ENCODE data around the gene NDUFA1.
"Not testable (repeated sequence)": the region's sequence is repeated elsewhere in the genome, so short reads cannot be mapped to it uniquely, and the experiment has no call there.

Gene NDUFA1

GRCh38 chrX:119871599-119872395 is at the start of gene NDUFA1, which contains the start of gene RNF113A:
Gene NDUFA1, plus strand, starts transcription at chrX:119871832. Its CDS starts 80 bp downstream, at chrX:119871912.
Gene RNF113A, minus strand, starts transcription at chrX:119871733. Its CDS starts 120 bp downstream, at chrX:119871613.
- DNase-seq = peak; percentile 84 to 93 (median 92)

GRCh38 chrX:119824221-119824620 is 47.4 kb upstream of the NDUFA1 start:
- DNase-seq = not testable (repeated sequence)

DNA sequence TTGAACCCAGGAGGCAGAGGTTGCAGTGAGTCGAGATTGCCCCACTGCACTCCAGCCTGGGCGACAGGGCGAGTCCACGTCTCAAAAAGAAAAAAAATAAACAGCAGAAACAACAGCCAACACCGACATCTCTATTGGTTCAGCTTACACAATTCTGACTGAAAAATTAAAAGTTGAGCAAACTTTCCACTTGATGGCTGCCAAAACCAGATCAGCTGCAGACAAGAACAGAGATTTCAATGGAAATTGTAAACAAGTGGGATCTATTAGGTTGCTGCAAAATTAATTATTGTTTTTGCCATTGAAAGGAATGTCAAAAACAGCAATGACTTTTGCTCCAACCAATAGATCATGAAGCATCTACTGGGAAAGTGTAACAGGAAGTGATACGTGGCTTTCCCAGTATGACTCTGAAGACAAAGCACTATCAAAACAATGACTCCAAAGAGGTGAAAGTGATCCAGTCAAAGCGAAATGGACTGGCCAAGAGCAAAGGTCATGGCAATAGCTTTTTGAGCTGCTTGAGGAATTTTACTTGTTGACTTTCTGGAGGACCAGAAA is 45.2 kb upstream of the NDUFA1 start:
- no peak for DNase-seq

GRCh38 chrX:119828446-119828845 is 43.2 kb upstream of the NDUFA1 start:
- no peak for DNase-seq

GRCh38 chrX:119833905-119834304 is 37.7 kb upstream of the NDUFA1 start:
- DNase-seq = no peak

DNA sequence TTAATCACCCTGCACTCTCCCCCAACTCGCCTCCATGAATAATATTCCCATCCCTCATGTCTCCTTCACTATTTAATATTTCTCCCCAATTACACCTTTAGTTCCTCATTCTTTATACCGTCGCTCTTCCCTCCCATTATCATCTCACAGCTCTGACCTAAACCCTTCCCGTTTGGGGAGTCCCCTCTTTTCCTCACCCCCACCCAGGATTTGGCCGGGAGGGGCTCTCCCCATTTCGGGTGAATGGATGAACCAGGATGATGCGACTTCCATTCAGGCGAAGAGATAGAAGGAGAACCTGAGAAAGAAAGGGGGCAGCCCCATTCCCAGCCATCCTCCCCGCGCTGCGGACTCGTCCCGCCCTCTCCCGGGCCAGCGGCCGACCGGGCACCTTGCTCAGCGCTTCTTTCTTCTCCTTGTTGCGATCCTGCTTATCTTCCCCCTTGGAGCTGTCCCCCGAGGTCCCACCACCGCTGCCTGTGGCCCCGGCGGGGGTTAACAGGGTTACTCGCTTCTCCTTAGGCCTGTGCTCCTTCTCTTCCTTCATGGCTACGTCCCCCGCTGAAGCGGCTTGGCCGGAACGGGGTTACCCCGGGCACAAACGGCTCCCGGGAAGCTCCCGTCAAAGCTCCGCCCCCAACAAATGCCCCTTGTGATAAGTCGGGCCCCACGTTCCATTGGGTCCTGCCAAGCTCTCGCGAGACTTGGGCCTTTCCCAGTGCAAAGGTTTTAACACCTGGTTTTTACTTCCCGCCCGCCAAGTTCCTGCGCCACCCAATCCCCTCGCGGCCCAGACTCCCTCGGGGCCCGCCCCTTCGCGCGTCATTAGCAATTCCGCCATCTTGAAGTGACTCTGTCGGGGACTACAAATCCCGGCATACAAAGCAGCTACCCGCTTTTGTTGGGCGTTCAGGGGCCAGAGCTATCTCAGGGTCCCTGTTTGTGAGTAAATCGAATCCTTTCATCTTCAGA is 19.0 kb upstream of the NDUFA1 start, which contains the start of gene UPF3B:
TSS of gene UPF3B (minus strand) at position 582 of the 972 bp plus-strand sequence. CDS start at position 547, 35 bp downstream.
- peak; percentile 98 to 100 (median 99) for DNase-seq

- peak in 1 of 3 experiments; percentile 43 for DNase-seq
Measured at GRCh38 chrX:119853444-119853843, 18.2 kb upstream of the NDUFA1 start.

DNA sequence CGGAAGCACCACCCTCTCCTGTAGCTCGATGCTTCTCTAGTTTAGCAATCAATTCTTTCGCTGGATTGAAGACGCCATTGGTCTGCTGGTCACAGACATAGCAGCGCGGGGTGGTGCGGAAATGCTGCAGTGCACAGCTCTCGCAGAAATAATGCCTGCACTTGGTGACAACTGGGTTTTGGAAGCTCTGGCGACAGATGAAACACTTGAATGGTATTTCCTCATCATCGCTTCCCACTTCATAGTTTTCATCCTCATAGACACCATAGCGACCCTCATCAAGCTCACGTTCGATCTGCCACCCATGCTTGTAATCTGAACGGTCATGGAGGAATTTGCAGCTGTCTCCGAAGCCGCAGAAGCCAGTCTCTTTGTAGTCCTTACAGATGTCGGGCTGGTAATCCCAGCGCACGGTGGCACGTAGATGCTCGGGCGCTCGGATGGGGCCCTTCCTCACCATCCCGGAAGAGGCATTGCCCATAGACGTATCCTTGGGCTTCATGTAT is 953 bp upstream of the NDUFA1 start:
- peak; percentile 19 to 57 (median 37) for DNase-seq

- no peak for DNase-seq
Measured at GRCh38 chrX:119871245-119871598, 410 bp upstream of the NDUFA1 start.

- DNase-seq = no peak
Measured at GRCh38 chrX:119878740-119879139, 7.1 kb downstream of the NDUFA1 start.

DNA sequence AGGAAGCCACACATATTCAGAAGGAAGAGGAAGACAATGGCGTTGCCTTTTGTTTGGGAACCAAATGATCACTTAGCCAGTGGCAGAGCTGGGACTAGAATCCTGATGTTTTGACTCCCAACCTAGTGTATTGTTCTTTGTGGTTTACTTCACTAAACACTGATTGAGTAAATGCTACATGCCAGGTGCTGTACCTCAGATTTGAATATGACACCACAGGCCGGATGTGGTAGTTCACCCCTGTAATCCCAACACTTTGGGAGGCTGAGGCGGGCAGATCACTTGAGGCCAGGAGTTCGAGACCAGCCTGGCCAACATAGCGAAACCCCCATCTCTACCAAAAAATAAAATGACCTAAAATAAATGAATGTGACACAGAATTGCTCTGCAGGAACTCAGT is 8.4 kb downstream of the NDUFA1 start:
- no peak for DNase-seq

DNA sequence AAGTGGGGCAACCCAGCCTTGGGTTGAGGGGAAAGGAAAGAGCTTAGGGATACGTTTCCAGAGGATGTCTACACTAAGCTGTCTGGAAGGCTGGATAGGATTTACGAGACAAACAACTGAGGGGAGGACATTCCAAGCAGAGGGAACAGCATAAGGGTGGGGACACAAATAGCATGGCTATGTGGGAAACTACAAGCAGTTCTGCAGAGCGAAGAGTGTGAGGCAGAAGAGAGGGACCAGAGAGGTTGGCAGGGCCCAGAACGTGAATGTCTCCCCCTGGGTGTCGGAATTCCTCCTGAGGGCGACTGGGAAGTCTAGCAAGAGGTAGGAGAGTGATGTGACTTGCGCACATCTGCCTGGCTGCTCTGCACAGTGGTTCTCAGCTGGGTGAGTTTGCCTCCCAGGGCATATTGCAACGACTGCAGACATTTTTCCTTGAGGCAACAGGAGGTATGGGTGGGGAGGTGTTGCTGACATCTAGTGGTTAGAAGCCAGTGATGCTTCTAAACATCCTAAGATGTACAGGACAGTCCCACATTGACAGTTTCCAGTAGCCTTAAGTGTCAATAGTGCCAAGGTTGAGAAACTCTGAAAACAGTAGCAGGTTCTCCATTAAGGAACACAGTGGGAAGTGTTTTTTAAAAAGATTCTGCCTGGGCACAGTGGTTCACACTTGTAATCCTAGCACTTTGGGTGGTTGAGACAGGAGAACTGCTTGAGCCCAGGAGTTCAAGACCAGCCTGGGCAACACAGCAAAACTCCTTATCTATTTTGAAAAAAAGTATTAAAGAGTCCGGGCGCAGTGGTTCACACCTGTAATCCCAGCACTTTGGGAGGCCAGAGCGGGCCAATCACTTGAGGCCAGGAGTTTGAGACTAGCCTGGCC is 9.2 kb downstream of the NDUFA1 start:
- DNase-seq = peak; percentile 15 to 58 (median 19)

DNA sequence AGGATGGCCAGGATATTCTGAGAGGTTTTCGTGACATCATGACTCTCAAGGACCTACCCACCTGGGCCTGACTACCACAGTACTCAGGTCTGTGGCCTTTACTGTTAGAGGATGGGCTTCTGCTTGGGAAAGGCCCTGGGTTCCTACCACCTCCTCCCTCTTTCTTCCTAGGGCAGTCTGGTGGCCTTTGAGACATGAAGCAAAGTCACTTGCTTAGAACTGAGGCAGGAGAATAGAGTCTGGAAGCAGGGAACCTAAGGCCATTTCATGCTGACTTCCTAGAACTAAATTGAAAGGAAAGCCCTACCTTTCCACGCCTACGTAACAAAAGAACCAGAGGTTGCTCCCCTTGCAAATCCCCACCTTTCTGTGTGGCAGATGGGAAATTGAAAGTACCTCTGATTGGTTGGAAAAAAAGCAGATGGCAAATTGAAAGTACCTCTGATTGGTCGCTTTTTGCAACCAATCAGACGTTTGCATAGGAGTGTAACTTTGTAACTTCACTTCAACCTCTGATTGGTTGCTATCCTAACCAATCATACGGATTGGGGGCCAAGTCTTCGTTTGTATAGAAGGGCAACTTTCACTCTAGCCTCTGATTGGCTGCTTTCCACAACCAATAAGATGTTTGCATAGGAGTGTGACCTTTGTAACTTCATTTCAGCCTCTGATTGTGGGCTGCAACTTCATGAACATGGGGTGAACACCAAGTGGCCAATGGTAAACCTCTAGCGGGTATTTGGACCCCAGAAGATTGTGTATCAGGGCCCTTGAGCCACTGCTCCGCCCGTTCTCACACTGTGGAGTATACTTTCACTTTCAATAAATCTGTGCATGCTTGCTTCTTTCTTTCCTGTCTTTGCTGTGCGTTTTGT is 14.2 kb downstream of the NDUFA1 start:
- DNase-seq = no peak

- peak in 2 of 3 experiments; percentile 53 to 68 for DNase-seq
Measured at GRCh38 chrX:119887721-119888425, 16.2 kb downstream of the NDUFA1 start.

- DNase-seq = not testable (repeated sequence)
Measured at GRCh38 chrX:119890626-119891025, 19.0 kb downstream of the NDUFA1 start.

DNA sequence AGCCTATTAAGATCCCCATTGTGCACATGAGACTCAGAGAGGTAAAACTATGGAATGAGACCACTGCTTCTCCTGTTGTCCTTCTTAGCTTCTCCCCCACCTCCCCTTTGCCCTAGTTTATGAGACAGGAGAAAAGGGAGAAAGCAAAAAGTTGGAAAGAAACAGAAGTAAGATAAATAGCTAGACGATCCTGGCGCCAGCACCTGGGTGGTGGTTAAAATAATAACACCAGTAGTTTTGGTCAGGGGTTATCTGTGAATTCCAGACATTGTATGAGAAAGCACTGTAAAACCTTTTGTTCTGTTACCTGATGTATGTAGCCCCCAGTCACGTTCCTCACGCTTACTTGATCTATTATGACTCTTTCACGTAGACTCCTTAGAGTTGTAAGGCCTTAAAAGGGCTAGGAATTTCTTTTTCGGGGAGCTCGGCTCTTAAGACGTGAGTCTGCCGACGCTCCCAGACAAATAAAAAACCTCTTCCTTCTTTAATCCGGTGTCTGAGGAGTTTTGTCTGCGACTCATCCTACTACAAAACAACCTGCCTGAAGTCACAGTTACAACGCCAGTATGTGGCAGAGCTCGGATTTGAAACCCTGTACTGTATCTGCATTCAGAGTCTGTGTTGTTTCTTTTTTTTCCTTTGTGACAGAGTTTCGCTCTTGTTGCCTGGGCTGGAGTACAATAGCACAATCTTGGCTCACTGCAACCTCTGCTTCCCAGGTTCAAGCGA is 20.5 kb downstream of the NDUFA1 start:
- not testable (repeated sequence) for DNase-seq

- DNase-seq = peak in 2 of 3 experiments; percentile 17 to 53
Measured at GRCh38 chrX:119895843-119896326, 24.3 kb downstream of the NDUFA1 start, which contains the start of gene AKAP14. Gene AKAP14, plus strand, starts transcription at chrX:119895893. Its CDS starts 7,331 bp downstream, at chrX:119903224.

- DNase-seq = no peak
Measured at GRCh38 chrX:119899125-119899524, 27.5 kb downstream of the NDUFA1 start.

DNA sequence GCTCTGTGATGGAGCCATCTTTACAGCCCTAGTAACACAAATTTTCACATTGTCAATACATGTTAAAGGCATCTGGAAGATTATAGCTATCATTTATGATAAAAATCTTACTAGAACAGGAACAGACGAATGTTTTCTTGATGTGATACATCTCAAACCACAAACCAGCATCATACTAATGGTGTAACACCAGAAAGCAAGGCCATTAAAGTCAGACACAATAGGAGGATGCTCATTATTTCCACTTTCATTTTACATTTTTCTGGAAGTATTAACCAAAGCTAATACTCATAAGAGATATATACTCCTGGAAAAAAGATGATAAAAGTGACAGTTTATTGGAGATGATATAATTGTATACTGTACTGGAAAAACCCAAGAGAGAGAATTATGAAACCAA is 29.3 kb downstream of the NDUFA1 start:
- DNase-seq = no peak
